HG03280 (cell line): ENCODE data around the gene ABCC6.
"Not testable (repeated sequence)": the region's sequence is repeated elsewhere in the genome, so short reads cannot be mapped to it uniquely, and the experiment has no call there.

Experiments used
- ATAC-seq: cut with Tn5 transposase; IDR thresholded peaks from one replicate; pipeline ENCODE4 v1.9.1; 2021; ENCODE audit warnings: mild to moderate bottlenecking, moderate library complexity; ENCODE audit not compliant: unreplicated experiment

The ABCC6 gene

GRCh38 chr16:16190966-16191365 lies 32.3 kb downstream of the ABCC6 start:
- not testable (repeated sequence) for ATAC-seq

GRCh38 chr16:16190546-16190945 lies 32.7 kb downstream of the ABCC6 start:
- ATAC-seq, result no peak

- no peak for ATAC-seq
Observed at GRCh38 chr16:16189842-16190241, 33.5 kb downstream of the ABCC6 start.

- no peak for ATAC-seq
Observed at GRCh38 chr16:16188827-16189226, 34.5 kb downstream of the ABCC6 start.

GRCh38 chr16:16186820-16187219 lies 36.5 kb downstream of the ABCC6 start:
- no peak for ATAC-seq

GRCh38 chr16:16185095-16185494 lies 38.2 kb downstream of the ABCC6 start:
- no peak for ATAC-seq

- ATAC-seq, result no peak
Observed at GRCh38 chr16:16184594-16184993, 38.7 kb downstream of the ABCC6 start.

- ATAC-seq, result no peak
Observed at GRCh38 chr16:16183562-16183961, 39.7 kb downstream of the ABCC6 start.

GRCh38 chr16:16182918-16183317 lies 40.4 kb downstream of the ABCC6 start:
- no peak for ATAC-seq

- ATAC-seq, result not testable (repeated sequence)
Observed at GRCh38 chr16:16181748-16182147, 41.5 kb downstream of the ABCC6 start.

- no peak for ATAC-seq
Observed at GRCh38 chr16:16178455-16179162, 44.7 kb downstream of the ABCC6 start.

GRCh38 chr16:16176328-16176727 lies 47.0 kb downstream of the ABCC6 start:
- ATAC-seq, result no peak

GRCh38 chr16:16175296-16175695 lies 48.0 kb downstream of the ABCC6 start:
- no peak for ATAC-seq

- no peak for ATAC-seq
Observed at GRCh38 chr16:16172991-16173390, 50.3 kb downstream of the ABCC6 start.

GRCh38 chr16:16171332-16171919 lies 51.9 kb downstream of the ABCC6 start:
- no peak for ATAC-seq

- ATAC-seq, result no peak
Observed at GRCh38 chr16:16169615-16170014, 53.7 kb downstream of the ABCC6 start.

GRCh38 chr16:16168431-16168830 lies 54.9 kb downstream of the ABCC6 start:
- no peak for ATAC-seq

- no peak for ATAC-seq
Observed at GRCh38 chr16:16167927-16168326, 55.4 kb downstream of the ABCC6 start.

- no peak for ATAC-seq
Observed at GRCh38 chr16:16166949-16167348, 56.3 kb downstream of the ABCC6 start.

- ATAC-seq, result no peak
Observed at GRCh38 chr16:16166085-16166484, 57.2 kb downstream of the ABCC6 start.

GRCh38 chr16:16164243-16164642 lies 59.1 kb downstream of the ABCC6 start:
- ATAC-seq, result no peak

GRCh38 chr16:16163571-16163970 lies 59.7 kb downstream of the ABCC6 start:
- no peak for ATAC-seq

GRCh38 chr16:16163109-16163508 lies 60.2 kb downstream of the ABCC6 start:
- no peak for ATAC-seq
